Activated gamma-delta T cell treated with anti-CD3 and anti-CD28 coated beads, Interleukin-2, amount 50 U/mL, for 16 hours (primary cell): Measurements from ENCODE around the gene KSR2.

Experiments
- DNase-seq: peaks from one replicate; pipeline ENCODE4 v3.0.0-alpha.2; 2020; ENCODE audit warnings: low read depth

The KSR2 gene

DNA sequence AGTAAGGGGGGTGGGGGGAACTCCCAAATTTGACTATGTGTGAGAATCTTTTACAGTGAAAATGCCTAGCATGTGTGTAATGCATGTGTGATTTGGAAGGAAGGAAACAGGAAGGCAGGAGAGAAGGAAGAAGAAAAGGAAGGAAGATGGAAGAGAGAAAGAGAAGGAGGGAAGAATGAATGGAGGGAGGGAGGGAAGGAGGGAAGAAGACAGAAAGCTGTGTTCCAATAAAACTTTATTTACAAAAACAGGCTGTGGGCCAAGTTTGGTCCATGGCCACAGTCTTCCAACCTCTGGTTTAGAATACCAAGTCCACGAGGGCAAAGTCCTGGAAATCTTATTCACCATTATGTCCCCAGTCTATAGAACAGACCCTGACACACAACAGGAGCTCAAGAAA, 278.9 kb downstream of the KSR2 start:
- DNase-seq = no peak

GRCh38 chr12:117688446-117688845, 280.3 kb downstream of the KSR2 start:
- DNase-seq = no peak

DNA sequence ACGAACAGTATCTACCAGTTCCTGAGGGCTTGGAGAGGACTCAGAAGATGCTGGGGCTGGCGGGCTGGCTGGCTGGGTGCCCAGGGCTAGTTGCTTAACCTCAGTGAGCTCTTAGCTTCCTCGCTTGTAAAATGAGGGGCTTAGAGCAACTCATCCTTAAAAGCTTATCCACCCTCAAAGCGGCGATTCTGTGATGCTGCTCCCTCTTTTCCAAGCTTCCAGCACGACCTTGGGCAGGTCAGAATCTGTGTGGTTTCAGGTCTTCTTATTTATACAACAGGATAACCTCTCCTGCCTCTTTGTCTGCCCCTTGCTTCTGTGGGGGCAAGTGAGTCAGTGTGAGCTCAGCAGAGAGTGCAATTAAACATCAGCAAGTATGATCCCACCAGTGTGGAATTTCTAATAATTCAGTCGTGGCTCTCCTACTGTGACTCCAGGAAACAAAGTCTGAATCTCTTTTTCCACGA, 281.8 kb downstream of the KSR2 start:
- DNase-seq = no peak

DNA sequence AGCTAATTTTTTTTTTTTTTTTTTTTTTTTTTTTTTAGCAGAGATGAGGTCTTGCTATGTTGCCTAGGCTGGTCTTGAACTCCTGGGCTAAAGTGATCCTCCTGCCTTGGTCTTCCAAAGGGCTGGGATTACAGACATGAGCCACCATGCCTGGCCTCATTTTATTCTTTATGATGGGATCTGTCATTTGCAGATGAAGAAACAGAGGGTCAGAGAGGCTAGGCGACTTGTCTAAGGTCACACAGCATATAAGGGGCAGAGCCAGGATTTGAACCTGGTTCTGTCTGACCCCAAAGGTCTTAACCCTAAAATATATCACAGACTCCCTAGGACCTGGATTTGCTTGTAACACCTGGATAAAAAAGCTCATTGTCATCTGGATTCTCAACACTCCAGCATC, 282.6 kb downstream of the KSR2 start:
- no peak for DNase-seq

GRCh38 chr12:117685110-117685926, 283.5 kb downstream of the KSR2 start:
- no peak for DNase-seq

DNA sequence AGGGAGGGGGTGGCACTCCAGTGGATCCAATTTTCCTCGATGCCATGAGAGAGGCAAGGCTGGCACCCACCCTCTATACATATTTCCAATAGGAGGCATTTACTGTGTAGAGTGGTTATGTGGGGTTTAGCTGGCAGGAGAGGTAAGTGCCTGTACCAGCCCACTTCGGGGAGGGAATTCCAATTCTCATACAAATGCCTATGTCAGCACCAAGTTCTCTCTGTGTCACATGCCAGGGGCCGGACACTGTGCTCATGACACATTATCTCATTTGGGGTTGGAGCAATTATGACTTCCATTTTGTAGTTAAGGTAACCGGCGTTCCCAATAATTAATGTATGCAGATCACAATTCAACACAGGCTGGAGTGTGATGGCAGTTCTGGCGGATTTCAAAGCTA, 284.3 kb downstream of the KSR2 start:
- DNase-seq = no peak

DNA sequence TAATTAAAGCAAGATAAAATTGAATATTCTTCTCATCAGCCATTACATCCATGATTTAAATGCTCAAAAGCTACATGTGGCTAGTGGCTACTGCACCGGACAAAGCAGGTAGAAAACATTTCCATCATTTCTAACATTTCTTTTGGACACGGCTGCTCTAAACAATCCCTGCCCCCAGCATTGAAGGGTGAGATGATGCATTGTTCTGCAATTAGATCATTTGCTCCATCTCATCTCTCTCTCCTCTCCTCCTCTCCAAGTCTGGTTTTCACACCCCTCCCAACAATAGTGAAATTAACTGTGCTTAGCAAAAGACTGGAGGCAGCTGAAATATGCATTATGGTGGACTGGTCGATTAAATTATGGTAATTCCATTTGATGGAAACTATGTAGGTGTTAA, 288.5 kb downstream of the KSR2 start:
- DNase-seq = no peak

GRCh38 chr12:117679776-117680175, 289.0 kb downstream of the KSR2 start:
- DNase-seq = no peak

GRCh38 chr12:117674763-117675162, 294.0 kb downstream of the KSR2 start:
- no peak for DNase-seq

DNA sequence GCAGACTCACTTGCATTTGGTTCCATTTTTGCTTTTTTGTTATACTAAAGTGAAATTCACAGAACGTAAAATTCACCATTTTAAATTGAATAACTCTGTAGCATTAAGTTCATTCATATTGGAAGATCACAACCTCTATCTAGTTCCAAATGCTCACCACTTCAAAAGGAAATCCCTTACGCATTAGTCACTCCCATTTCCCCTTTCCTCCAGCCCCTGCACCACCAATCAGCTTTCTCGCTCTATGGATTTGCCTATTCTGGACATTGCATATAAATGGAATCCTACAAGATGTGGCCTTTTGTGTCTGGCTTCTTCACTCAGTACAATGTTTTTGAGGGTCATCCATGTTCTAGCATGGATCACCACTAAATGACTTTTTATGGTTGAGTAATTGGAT, 294.5 kb downstream of the KSR2 start:
- no peak for DNase-seq

GRCh38 chr12:117671734-117672133, 297.1 kb downstream of the KSR2 start:
- no peak for DNase-seq

GRCh38 chr12:117664169-117664568, 304.6 kb downstream of the KSR2 start:
- DNase-seq = no peak

- DNase-seq = no peak
These were observed 306.0 kb downstream of the KSR2 start for GRCh38 chr12:117662620-117663395.

DNA sequence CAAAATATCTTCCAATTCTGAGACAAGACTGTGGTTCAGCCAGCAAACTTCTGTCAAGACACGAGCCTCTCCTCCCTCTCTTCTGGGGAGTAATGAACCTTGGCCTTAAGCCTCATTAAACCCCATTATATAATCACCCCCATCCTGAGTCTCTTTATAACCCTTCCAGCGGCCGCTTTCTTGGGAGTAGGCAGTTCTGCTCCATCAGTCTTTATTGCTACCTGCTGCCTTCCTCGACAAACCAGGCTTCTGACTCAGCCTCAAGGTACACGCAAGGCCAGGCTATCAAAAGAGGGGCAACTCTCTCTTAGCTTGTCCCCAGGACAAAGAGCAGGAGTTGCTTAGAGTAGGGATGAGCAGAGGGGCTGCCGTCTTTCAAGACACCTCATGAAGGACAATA, 306.6 kb downstream of the KSR2 start:
- no peak for DNase-seq

DNA sequence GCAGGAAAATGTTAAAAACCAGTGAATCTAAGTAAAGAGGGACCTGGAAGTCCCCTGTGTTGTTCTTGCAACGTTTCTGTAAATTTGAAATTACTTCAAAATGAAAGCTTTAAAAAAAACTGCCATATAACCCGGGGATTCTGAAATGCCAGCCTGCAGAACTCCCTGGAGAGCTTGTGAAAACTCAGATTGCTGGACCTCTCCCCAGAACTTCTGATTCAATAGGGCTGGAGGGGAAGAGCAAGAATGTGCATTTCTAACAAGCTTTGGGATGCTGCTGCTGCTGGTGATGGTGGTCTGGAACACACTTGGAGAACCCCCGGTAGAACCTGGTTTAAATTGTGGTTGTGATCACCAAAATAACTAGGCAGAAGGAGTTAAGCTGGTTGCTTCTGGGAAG, 307.3 kb downstream of the KSR2 start:
- DNase-seq = no peak

- DNase-seq = no peak
These were observed 307.9 kb downstream of the KSR2 start for GRCh38 chr12:117660896-117661295.

DNA sequence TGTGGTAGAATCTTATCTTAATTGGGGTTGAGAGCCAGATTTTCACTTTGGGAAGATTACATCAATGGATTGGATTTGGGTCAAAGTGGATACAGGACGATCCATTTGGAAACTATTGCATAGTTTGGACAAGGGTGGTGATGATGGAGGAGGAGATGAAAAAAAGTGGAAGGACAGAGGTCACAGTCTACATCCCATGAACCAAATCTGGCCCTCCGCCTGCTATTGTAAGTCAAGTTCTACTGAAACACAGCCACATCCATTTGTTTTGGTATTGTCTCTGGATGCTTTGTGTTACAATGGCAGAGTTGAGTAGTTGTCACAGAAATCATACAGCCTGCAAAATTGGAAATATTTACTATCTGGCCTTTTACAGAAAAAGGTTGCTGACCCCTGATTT, 310.6 kb downstream of the KSR2 start:
- no peak for DNase-seq

- no peak for DNase-seq
These were observed 319.0 kb downstream of the KSR2 start for GRCh38 chr12:117649796-117650195.

GRCh38 chr12:117646520-117646919, 322.3 kb downstream of the KSR2 start:
- no peak for DNase-seq

DNA sequence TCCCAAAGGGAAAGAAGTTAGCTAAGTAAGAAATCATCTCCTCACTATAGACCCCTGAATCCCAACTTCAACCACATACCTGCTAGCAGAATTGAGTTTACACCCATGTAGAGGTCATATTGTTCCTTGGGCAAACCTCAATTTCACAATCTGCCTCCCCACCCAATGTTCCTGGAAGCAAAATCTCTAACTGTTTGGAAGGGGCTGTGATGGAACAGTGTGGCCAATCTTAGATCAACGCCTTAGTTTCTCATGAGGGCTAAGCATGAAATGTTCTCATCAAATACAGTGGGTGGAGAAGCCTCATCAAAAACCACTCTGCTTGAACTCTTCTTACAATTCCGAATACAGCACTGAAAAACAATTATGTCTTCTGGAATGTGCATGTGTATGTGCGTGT, 323.3 kb downstream of the KSR2 start:
- no peak for DNase-seq

DNA sequence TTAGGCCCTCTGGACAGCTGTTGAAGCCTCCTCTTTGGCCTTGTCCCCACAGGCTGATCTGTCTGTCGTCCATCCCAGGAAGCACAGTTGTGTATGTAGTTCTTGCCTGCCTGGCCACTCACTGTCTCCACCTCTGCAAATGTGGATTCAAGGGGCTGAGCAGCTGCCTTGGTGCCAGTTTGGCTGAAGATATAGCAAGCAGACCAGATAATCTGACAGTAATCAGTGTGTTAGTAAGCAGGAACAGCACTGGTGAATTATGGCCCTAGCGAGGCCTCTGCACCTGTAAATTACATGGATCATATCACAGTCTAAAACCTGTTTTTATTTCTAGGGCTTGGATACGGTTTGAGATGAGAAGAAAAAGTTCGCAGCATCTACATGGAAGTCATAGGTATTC, 324.8 kb downstream of the KSR2 start:
- no peak for DNase-seq

DNA sequence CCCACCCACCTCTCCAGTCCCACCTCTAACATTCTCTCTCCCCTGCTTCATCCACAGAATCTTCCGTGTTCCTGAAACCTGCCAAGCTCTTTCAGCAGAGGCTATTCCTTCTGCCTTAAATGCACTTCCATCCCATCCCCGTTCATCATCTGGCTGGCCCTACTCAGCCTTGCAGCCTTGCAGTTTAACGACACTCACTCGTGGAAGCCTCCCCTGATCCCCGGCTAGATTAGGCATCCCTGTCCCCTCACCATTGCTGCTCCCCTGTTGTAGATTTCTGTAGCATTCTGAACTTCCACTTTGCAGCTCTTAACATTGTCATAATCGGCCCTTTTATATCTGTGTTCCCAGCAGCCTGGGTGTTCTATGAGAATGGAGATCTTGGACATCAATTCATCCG, 326.9 kb downstream of the KSR2 start:
- no peak for DNase-seq

- DNase-seq = no peak
These were observed 328.3 kb downstream of the KSR2 start for GRCh38 chr12:117640511-117640910.
